22Rv1 (cell line): ENCODE results near the gene CLEC11A.

Source experiments
- H3K27ac ChIP-seq: fragments of 450-650 bp; 2 replicates; pipeline ENCODE4 v1.5.1; 2017
- ZFX ChIP-seq: fragments of 450-650 bp; IDR thresholded peaks from 2 replicates; pipeline ENCODE4 v1.6.1; 2017; ENCODE audit warnings: antibody characterized with exemption, borderline replicate concordance
- TF ChIP-seq, protein P1 (sequence below): fragments of 450-650 bp; IDR thresholded peaks from 2 replicates; pipeline ENCODE4 v1.5.1; 2017; ENCODE audit warnings: mild to moderate bottlenecking

The CLEC11A gene

DNA sequence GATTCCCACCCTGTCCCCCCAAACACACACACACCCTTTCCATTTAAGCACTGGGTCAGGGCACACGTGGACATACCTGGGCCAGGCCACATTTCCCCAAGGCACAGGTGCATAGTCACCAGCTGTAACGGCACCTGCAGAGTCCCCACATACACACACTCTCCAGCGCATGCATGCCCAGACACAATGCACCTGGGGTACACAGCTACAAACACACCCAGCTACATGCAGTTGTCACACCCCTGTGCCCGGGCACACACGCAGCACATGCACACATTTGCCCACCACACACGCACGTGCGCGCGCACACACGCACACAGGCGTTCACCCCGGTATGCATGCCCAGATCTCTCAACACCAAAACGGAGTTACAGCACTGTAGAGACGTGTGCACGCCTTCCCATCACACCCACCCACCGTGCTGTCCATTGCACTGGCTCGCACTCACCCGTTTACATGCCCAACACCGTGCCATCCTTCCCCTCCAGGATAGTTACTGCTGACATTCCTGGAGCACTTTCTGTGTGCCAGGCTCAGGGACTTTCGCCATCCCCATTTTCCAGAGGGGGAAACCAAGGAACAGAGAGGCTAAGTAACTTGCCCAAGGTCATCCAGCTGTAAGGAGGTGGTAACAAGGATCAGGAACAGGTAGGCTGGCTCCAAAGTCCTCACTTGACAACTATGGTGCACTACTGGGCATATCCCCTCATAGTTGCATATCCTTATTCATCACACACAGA, 2.8 kb upstream of the CLEC11A start:
- no peak for TF ChIP-seq ZFX
- TF ChIP-seq, protein P1, sequence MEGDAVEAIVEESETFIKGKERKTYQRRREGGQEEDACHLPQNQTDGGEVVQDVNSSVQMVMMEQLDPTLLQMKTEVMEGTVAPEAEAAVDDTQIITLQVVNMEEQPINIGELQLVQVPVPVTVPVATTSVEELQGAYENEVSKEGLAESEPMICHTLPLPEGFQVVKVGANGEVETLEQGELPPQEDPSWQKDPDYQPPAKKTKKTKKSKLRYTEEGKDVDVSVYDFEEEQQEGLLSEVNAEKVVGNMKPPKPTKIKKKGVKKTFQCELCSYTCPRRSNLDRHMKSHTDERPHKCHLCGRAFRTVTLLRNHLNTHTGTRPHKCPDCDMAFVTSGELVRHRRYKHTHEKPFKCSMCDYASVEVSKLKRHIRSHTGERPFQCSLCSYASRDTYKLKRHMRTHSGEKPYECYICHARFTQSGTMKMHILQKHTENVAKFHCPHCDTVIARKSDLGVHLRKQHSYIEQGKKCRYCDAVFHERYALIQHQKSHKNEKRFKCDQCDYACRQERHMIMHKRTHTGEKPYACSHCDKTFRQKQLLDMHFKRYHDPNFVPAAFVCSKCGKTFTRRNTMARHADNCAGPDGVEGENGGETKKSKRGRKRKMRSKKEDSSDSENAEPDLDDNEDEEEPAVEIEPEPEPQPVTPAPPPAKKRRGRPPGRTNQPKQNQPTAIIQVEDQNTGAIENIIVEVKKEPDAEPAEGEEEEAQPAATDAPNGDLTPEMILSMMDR, result no peak
- H3K27ac ChIP-seq, result no peak overlapping the region

DNA sequence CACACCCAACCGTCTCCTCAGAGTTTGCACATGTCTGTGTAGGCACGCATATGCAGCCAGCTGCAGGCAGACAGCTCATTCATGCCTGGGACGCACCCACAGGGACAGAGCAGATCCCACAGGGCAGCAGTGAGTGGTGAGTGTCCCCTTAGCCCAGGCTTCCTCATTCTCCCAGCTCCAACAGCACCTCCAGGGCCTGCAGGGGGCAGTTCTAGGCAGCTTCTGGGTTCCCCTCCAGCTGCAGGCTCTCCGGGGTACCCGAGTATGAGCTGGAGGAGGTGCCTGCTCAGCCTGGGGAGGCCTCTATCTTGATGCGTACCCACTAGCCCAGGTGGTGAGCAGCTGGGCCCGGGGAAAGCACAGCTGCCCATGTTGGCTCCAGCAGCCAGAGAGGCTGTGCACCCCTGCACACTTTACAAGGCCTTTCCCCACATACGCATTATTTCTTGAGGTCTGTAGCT, 2.2 kb upstream of the CLEC11A start:
- no peak overlapping the region for H3K27ac ChIP-seq
- TF ChIP-seq, protein P1, result no peak
- no peak for TF ChIP-seq ZFX

DNA sequence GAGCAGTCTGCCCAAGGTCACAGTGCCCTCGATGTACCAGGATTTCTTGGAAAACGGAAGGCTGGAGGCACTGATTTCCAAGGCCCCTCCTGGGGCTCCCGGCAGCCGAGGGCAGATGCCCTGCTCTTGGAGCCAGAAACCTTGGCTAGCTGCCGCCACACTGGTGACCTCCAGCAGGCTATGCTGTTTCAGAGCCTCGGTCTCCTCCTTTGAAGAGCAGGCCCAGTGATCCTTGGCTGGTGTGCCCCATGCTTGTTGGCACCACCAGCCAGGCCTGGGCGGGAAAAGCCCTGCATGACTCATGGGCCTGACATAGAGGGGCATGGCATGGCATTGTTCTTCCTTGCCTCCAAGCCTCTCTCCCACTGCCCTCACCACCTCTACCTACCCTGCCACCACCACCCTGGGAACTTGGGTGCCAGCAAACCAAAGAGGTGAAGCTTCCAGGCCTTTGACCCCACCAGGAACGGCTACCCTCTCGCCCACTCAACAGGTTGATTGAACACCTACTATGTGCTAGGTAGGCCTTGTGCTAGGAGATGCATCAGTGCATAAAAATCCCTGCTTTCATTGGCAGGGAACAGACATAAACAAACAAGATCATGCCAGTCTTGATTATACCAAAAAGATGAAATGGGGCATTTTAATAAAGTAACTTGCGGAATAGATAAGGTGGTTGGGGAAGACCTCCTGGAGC, 1.6 kb upstream of the CLEC11A start:
- no peak overlapping the region for H3K27ac ChIP-seq

DNA sequence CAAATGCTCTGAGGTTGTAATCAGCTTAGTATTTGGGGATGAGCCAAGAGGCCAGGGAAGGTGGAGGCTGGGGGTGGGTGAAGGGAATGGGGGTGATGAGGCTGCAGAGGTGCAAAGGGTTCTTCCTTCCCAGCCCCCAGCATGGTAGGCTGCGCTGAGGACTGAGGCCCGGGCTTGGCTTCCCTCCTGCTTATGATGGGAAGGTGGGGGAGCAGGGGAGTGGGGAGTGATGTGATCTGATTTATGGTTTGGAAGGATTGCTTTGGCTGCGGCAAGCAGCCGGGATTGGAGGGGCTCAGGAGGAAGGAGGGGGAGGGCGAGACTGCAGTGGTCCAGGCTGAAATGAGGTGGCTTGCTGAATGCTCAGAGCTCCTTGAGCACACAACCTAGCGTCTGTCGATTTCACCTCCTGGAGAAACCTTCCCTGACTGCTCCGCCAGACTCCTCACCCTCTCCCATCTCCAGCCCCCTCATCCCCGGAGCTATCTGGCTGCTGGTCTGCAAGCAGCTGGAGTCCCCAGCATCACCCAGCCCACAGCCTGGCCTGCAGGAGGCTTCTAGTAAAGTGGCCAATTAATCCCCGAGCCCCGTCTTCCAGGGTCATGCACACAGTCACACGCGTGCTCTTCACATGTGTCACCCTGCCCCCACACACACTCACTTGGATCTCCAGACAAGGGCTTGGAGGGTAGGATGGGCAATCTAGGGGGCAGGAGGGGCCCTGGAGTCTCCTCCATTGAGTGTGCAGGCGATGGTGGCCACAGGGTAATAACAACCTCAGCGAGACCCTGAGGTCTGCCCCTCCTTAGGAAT, 757 bp upstream of the CLEC11A start:
- no peak overlapping the region for H3K27ac ChIP-seq
- TF ChIP-seq, protein P1, result no peak
- no peak for TF ChIP-seq ZFX

More for the DNA sequence above, 1.6 kb upstream of the CLEC11A start:
- TF ChIP-seq ZFX, result no peak
- TF ChIP-seq, protein P1, result no peak

DNA sequence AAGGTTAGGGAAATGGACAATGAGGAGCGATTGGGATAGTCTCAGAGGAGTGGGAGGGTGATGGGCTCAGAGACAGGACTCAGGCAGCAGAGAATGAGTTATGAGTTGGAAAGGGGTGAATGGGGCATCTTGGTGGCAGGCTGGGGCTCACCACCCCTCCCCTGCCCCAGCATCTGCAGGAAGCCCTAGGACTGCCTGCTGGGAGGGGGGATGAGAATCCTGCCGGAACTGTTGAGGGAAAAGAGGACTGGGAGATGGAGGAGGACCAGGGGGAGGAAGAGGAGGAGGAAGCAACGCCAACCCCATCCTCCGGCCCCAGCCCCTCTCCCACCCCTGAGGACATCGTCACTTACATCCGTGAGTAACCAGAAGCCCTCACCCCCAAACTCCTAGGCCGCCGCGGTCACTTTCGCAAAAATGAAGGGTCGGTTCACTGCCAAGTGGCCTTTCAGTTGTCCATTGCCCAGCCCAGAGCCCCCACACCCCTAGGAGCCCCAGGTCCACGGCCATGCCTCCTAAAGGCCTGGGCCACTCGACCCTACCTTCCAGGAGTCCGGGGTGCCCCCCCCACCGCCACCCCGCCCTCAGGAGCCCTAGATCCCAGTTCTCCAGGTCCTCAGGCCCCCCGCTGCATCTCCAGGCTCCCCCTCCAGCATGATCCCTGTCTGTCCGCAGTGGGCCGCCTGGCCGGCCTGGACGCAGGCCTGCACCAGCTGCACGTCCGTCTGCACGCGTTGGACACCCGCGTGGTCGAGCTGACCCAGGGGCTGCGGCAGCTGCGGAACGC, 764 bp downstream of the CLEC11A start:
- TF ChIP-seq ZFX, result no peak
- TF ChIP-seq, protein P1, result no peak
- peak overlapping the region; percentile 78 for H3K27ac ChIP-seq

DNA sequence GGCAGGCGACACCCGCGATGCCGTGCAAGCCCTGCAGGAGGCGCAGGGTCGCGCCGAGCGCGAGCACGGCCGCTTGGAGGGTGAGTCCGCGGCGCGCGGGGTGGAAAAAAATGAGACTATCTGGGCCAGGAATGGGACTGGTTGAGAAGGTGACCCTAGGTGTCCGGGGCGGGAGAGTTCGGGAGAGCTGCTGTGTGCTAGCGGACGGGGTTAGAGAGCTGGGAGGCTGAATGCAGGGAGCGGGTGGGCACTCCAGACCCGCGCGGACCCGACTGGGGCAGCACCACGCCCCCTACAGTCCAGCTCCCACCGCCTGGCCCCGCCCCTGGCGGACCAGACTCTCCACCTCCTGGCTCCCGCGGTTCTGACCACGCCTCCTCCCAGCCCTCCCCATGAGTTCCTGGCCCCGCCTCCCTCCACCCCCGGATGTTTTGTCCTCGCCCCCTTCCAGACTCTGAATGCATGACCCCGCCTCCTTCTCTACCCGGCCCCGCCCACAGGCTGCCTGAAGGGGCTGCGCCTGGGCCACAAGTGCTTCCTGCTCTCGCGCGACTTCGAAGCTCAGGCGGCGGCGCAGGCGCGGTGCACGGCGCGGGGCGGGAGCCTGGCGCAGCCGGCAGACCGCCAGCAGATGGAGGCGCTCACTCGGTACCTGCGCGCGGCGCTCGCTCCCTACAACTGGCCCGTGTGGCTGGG, 1.5 kb downstream of the CLEC11A start:
- H3K27ac ChIP-seq, result peak overlapping the region; percentile 78
- TF ChIP-seq ZFX, result no peak
- TF ChIP-seq, protein P1, result peak; percentile 96
